Measurements from ENCODE around the gene MRPL55. TPM values are rescaled to one million over a fixed set of nuclear protein-coding genes. Genes with fewer than 3 reads are reported as not detected.
A peak's percentile ranks its signal among the peaks of the same experiment; 100 is the strongest.

MRPL55 gene
- total and polyA plus RNA-seq, 2 of the 13 experiments (the other 11 are each of a cell fraction or from before 2014, with no cell fraction given): 58.6 to 92.9 TPM

DNA sequence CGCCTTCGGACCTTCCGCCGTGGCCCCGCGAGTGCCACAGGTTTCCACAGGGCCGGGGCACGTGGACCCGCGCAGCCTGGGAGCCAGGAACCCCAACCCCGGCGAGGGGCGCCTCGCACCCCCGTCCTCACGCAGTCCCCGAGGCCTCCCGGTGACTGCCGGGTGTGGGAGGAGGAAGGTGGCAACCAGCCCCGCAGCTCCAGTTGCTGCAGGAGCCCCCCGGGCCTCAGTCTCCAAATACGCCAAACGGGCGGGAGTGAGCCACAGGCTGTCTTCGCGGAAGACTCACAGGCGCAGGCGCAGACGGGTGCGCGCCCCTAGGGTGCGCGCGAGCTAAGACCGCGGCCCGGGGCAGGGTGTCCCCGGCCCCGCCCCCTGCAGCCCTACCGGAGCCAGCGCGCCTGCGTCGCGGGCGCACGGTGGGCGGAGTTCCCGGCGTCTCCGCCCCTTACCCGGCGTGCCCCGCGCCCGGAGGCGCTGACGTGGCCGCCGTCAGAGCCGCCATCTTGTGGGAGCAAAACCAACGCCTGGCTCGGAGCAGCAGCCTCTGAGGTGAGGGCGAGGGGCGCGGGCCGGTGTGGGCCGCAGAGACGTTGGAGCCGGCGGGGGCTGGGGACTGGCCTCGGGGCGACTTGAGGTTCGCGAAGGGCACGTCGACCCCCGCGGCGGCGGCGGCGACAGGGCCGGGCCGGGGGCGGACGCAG is 26.7 kb downstream of the MRPL55 start, which contains the start of gene ARF1 (continued):
- no peak for TF ChIP-seq KAT7 (CRISPR knock-in tag; IDR thresholded peaks at IDR 0.05; ENCODE audit: borderline replicate concordance)
- no peak for TF ChIP-seq ZNF724P (CRISPR knock-in tag; IDR thresholded peaks at IDR 0.05; ENCODE audit: borderline replicate concordance)
- TF ChIP-seq BRD4 (CRISPR knock-in tag; IDR thresholded peaks at IDR 0.05): 0 out of 2 replicates have a peak, but pooled peaks have one; percentile 66
- TF ChIP-seq ZNF644 (CRISPR knock-in tag; IDR thresholded peaks at IDR 0.05; ENCODE audit: low read depth): no peak
- TF ChIP-seq ZNF260 (CRISPR knock-in tag; IDR thresholded peaks at IDR 0.05; ENCODE audit: borderline replicate concordance, low read depth): no peak
- TF ChIP-seq, protein P1, sequence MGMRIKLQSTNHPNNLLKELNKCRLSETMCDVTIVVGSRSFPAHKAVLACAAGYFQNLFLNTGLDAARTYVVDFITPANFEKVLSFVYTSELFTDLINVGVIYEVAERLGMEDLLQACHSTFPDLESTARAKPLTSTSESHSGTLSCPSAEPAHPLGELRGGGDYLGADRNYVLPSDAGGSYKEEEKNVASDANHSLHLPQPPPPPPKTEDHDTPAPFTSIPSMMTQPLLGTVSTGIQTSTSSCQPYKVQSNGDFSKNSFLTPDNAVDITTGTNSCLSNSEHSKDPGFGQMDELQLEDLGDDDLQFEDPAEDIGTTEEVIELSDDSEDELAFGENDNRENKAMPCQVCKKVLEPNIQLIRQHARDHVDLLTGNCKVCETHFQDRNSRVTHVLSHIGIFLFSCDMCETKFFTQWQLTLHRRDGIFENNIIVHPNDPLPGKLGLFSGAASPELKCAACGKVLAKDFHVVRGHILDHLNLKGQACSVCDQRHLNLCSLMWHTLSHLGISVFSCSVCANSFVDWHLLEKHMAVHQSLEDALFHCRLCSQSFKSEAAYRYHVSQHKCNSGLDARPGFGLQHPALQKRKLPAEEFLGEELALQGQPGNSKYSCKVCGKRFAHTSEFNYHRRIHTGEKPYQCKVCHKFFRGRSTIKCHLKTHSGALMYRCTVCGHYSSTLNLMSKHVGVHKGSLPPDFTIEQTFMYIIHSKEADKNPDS (CRISPR knock-in tag; IDR thresholded peaks at IDR 0.05): no peak
- no peak for TF ChIP-seq ZNF205 (CRISPR knock-in tag; IDR thresholded peaks at IDR 0.05)
- TF ChIP-seq, protein P2, sequence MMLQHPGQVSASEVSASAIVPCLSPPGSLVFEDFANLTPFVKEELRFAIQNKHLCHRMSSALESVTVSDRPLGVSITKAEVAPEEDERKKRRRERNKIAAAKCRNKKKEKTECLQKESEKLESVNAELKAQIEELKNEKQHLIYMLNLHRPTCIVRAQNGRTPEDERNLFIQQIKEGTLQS (CRISPR knock-in tag; IDR thresholded peaks at IDR 0.05): 0 out of 2 replicates have a peak, but pooled peaks have one; percentile 48
- no peak; the same call in 1 of the 2 replicates for TF ChIP-seq ETV6 (CRISPR knock-in tag; conservative IDR thresholded peaks at IDR 0.05)
- TF ChIP-seq SMAD1 (CRISPR knock-in tag; IDR thresholded peaks at IDR 0.05; ENCODE audit: borderline replicate concordance, low read depth): no peak
- TF ChIP-seq, protein P3, sequence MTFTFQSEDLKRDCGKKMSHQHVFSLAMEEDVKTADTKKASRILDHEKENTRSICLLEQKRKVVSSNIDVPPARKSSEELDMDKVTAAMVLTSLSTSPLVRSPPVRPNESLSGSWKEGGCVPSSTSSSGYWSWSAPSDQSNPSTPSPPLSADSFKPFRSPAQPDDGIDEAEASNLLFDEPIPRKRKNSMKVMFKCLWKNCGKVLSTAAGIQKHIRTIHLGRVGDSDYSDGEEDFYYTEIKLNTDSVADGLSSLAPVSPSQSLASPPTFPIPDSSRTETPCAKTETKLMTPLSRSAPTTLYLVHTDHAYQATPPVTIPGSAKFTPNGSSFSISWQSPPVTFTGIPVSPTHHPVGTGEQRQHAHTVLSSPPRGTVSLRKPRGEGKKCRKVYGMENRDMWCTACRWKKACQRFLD (CRISPR knock-in tag; IDR thresholded peaks at IDR 0.05; ENCODE audit: borderline replicate concordance): no peak; the same call in 1 of the 2 replicates
- no peak; the same call in 1 of the 2 replicates for TF ChIP-seq NR2C2 (CRISPR knock-in tag; IDR thresholded peaks at IDR 0.05; ENCODE audit: borderline replicate concordance)
- TF ChIP-seq SMAD3 (CRISPR knock-in tag; IDR thresholded peaks at IDR 0.05): peak; percentile 81
- TF ChIP-seq NFYC (CRISPR knock-in tag; IDR thresholded peaks at IDR 0.05): no peak
- no peak for TF ChIP-seq ISX (CRISPR knock-in tag; conservative IDR thresholded peaks at IDR 0.05)
- no peak for TF ChIP-seq ZNF138 (CRISPR knock-in tag; IDR thresholded peaks at IDR 0.05; ENCODE audit: low read depth)
- TF ChIP-seq, protein P4, sequence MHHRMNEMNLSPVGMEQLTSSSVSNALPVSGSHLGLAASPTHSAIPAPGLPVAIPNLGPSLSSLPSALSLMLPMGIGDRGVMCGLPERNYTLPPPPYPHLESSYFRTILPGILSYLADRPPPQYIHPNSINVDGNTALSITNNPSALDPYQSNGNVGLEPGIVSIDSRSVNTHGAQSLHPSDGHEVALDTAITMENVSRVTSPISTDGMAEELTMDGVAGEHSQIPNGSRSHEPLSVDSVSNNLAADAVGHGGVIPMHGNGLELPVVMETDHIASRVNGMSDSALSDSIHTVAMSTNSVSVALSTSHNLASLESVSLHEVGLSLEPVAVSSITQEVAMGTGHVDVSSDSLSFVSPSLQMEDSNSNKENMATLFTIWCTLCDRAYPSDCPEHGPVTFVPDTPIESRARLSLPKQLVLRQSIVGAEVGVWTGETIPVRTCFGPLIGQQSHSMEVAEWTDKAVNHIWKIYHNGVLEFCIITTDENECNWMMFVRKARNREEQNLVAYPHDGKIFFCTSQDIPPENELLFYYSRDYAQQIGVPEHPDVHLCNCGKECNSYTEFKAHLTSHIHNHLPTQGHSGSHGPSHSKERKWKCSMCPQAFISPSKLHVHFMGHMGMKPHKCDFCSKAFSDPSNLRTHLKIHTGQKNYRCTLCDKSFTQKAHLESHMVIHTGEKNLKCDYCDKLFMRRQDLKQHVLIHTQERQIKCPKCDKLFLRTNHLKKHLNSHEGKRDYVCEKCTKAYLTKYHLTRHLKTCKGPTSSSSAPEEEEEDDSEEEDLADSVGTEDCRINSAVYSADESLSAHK (CRISPR knock-in tag; IDR thresholded peaks at IDR 0.05; ENCODE audit: borderline replicate concordance): no peak
- TF ChIP-seq, protein P5, sequence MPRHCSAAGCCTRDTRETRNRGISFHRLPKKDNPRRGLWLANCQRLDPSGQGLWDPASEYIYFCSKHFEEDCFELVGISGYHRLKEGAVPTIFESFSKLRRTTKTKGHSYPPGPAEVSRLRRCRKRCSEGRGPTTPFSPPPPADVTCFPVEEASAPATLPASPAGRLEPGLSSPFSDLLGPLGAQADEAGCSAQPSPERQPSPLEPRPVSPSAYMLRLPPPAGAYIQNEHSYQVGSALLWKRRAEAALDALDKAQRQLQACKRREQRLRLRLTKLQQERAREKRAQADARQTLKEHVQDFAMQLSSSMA (CRISPR knock-in tag; IDR thresholded peaks at IDR 0.05): peak; percentile 42; the same call in 1 of the 2 replicates
- TF ChIP-seq, protein P6, sequence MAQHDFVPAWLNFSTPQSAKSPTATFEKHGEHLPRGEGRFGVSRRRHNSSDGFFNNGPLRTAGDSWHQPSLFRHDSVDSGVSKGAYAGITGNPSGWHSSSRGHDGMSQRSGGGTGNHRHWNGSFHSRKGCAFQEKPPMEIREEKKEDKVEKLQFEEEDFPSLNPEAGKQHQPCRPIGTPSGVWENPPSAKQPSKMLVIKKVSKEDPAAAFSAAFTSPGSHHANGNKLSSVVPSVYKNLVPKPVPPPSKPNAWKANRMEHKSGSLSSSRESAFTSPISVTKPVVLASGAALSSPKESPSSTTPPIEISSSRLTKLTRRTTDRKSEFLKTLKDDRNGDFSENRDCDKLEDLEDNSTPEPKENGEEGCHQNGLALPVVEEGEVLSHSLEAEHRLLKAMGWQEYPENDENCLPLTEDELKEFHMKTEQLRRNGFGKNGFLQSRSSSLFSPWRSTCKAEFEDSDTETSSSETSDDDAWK (CRISPR knock-in tag; IDR thresholded peaks at IDR 0.05): no peak

Measured in HepG2 (cell line).